Uterus (tissue), 2 donors: ENCODE measurements around the gene PRKAB1.

Experiments used
- CTCF ChIP-seq, 4 experiments: fragments of 200-600 bp in 2 of 4; fragments of 450-650 bp in 2 of 4; sonication (generic) in 2 of 4; IDR thresholded peaks; one replicate each; pipeline ENCODE4 v1.5.1; 2016 to 2019; ENCODE audit warnings: antibody characterized with exemption in 4 of 4, mild to moderate bottlenecking in 2 of 4, moderate library complexity in 1 of 4
- POLR2A ChIP-seq, 2 donors: fragments of 450-650 bp; IDR thresholded peaks; one replicate each; pipeline ENCODE4 v1.6.1; 2016; ENCODE audit warnings: antibody characterized with exemption in 2 of 2, mild to moderate bottlenecking in 1 of 2, moderate library complexity in 1 of 2

- TF ChIP-seq CTCF (IDR thresholded peaks at IDR 0.05) (no peak), POLR2A (IDR thresholded peaks at IDR 0.05) (no peak)
These were observed 32.1 kb downstream of the PRKAB1 start for GRCh38 chr12:119700078-119700477.
